Fibroblast of lung (primary cell): ENCODE results near the gene TXK. TPM values are rescaled to one million over a fixed set of nuclear protein-coding genes. Genes with fewer than 3 reads are reported as not detected.

Source experiments
- DNase-seq, 2 donors: peaks; one replicate each; pipeline versions ENCODE4 v3.0.0 to v3.0.0-alpha.2; 2010; ENCODE audit warnings: low read depth in 2 of 2
- H2AFZ ChIP-seq: 2 replicates; pipeline ENCODE4 v1.5.1; 2012; ENCODE audit warnings: low read length, control low read depth, inconsistent platforms
- H3K27ac ChIP-seq: 2 replicates; pipeline ENCODE4 v1.5.1; 2011; ENCODE audit warnings: low read length, control low read depth; ENCODE audit not compliant: insufficient read depth
- H3K27me3 ChIP-seq: 2 replicates; pipeline ENCODE4 v1.5.1; 2011; ENCODE audit warnings: mild to moderate bottlenecking, low read length; ENCODE audit not compliant: control insufficient read depth, insufficient read depth
- H3K36me3 ChIP-seq: 2 replicates; pipeline ENCODE4 v1.5.1; 2011; ENCODE audit warnings: low read length; ENCODE audit not compliant: control insufficient read depth, insufficient read depth
- H3K4me1 ChIP-seq: 2 replicates; pipeline ENCODE4 v1.5.1; 2011; ENCODE audit warnings: low read length; ENCODE audit not compliant: control insufficient read depth, insufficient read depth; ENCODE audit errors: extremely low read depth
- H3K4me2 ChIP-seq: 2 replicates; pipeline ENCODE4 v1.5.1; 2011; ENCODE audit warnings: low read length, control low read depth; ENCODE audit not compliant: insufficient read depth; ENCODE audit errors: extremely low read depth
- H3K4me3 ChIP-seq, 4 experiments: fragments of 200-600 bp in 1 of 4; sonication (generic) in 1 of 4; replicated peaks in 1 of 4; 2 replicates each; pipeline ENCODE4 v1.5.1; 2011 to 2016; ENCODE audit warnings: low read length in 4 of 4, low read depth in 3 of 4, mild to moderate bottlenecking in 3 of 4, control low read depth in 2 of 4, inconsistent platforms in 1 of 4, mixed read lengths in 1 of 4; ENCODE audit not compliant: insufficient read depth in 1 of 4; ENCODE audit errors: control extremely low read depth in 1 of 4
- H3K79me2 ChIP-seq: 2 replicates; pipeline ENCODE4 v1.5.1; 2012; ENCODE audit warnings: mild to moderate bottlenecking, low read length, inconsistent platforms; ENCODE audit not compliant: control insufficient read depth, insufficient read depth
- H3K9ac ChIP-seq: 2 replicates; pipeline ENCODE4 v1.5.1; 2011; ENCODE audit warnings: mild to moderate bottlenecking, low read length, control low read depth; ENCODE audit not compliant: insufficient read depth
- H3K9me3 ChIP-seq: 2 replicates; pipeline ENCODE4 v1.5.1; 2012; ENCODE audit warnings: low read depth, low read length; ENCODE audit not compliant: control insufficient read depth, insufficient read depth
- H4K20me1 ChIP-seq: 2 replicates; pipeline ENCODE4 v1.5.1; 2011; ENCODE audit warnings: low read length; ENCODE audit not compliant: control insufficient read depth, insufficient read depth; ENCODE audit errors: extremely low read depth
- CTCF ChIP-seq, 2 donors: IDR thresholded peaks in 1 of 2; conservative IDR thresholded peaks in 1 of 2; 1 replicate in 1 of 2; 2 replicates in 1 of 2; pipeline ENCODE4 v1.5.1; 2011 to 2012; ENCODE audit warnings: low read length in 2 of 2, control low read depth in 1 of 2, inconsistent platforms in 1 of 2, low read depth in 1 of 2, mild to moderate bottlenecking in 1 of 2
- EZH2 ChIP-seq: IDR thresholded peaks from 2 replicates; pipeline ENCODE4 v1.5.1; 2012; ENCODE audit warnings: low read length, control low read depth, mild to moderate bottlenecking; ENCODE audit errors: missing control alignments
- polyA plus RNA-seq, 2 donors: library from polyadenylated mRNA; depleted of rRNA in 1 of 2; stranded (reverse) in 1 of 2; unstranded in 1 of 2; fragments of >200 nt; gene quantifications; 2 replicates each; pipeline ENCODE4 v1.2.1, GENCODE V29; 2011 to 2012; ENCODE audit warnings: missing spikeins in 1 of 2
- total RNA-seq: library from RNA; depleted of rRNA; stranded (reverse); fragments of >200 nt; gene quantifications from 2 replicates; pipeline ENCODE4 v1.2.1, GENCODE V29; 2014

TXK gene
- total and polyA plus RNA-seq, 2 donors (not counting 1 experiment from before 2014, with no cell fraction given), result 0.05 to 0.66 TPM

GRCh38 chr4:48044298-48044697 lies 89.8 kb downstream of the TXK start:
- no peaks in the 10 kb centered on the region for H4K20me1 ChIP-seq
- H3K4me1 ChIP-seq, result no peaks in the 10 kb centered on the region
- no peaks in the 10 kb centered on the region for H3K36me3 ChIP-seq
- no peak for TF ChIP-seq CTCF (conservative IDR thresholded peaks at IDR 0.05 in 1 of 2, IDR thresholded peaks at IDR 0.05 in 1 of 2; ENCODE audit: low read depth in 1 of 2, low read length in 2 of 2)
- DNase-seq, result no peak
- H2AFZ ChIP-seq, result no peak overlapping the region
- H3K9ac ChIP-seq, result no peak overlapping the region
- no peak overlapping the region for H3K27ac ChIP-seq
- no peaks in the 10 kb centered on the region for H3K79me2 ChIP-seq
- H3K4me2 ChIP-seq, result no peak overlapping the region
- peaks cover 2% of the 10 kb centered on the region for H3K27me3 ChIP-seq
- H3K4me3 ChIP-seq, result no peak overlapping the region
- H3K9me3 ChIP-seq, result no peaks in the 10 kb centered on the region

- DNase-seq, result no peak
- Histone ChIP-seq H3K9me3 (no peaks in the 10 kb centered on the region), H2AFZ (no peak overlapping the region), H3K4me2 (no peak overlapping the region), H3K27me3 (peaks cover 2% of the 10 kb centered on the region), H3K36me3 (no peaks in the 10 kb centered on the region), H3K4me3 (no peak overlapping the region), H4K20me1 (no peaks in the 10 kb centered on the region), H3K27ac (no peak overlapping the region), H3K9ac (no peak overlapping the region), H3K79me2 (no peaks in the 10 kb centered on the region), H3K4me1 (no peaks in the 10 kb centered on the region)
- TF ChIP-seq EZH2 (no peak), CTCF (conservative IDR thresholded peaks at IDR 0.05 in 1 of 2, IDR thresholded peaks at IDR 0.05 in 1 of 2; ENCODE audit: low read depth in 1 of 2, low read length in 2 of 2) (no peak)
Measured at GRCh38 chr4:48043504-48043903, 90.5 kb downstream of the TXK start.

- TF ChIP-seq CTCF (conservative IDR thresholded peaks at IDR 0.05 in 1 of 2, IDR thresholded peaks at IDR 0.05 in 1 of 2; ENCODE audit: low read depth in 1 of 2, low read length in 2 of 2), result no peak
- TF ChIP-seq EZH2, result no peak
- Histone ChIP-seq H3K4me1 (no peaks in the 10 kb centered on the region), H2AFZ (no peak overlapping the region), H3K4me2 (no peak overlapping the region), H3K9ac (no peak overlapping the region), H3K27me3 (peaks cover 2% of the 10 kb centered on the region), H3K36me3 (no peaks in the 10 kb centered on the region), H3K79me2 (no peaks in the 10 kb centered on the region), H3K9me3 (no peaks in the 10 kb centered on the region), H4K20me1 (no peaks in the 10 kb centered on the region), H3K27ac (no peak overlapping the region), H3K4me3 (no peak overlapping the region)
- DNase-seq, result no peak
Measured at GRCh38 chr4:48042979-48043461, 91.0 kb downstream of the TXK start.
